Measurements from ENCODE around the gene SERTAD3.

Gene SERTAD3

GRCh38 chr19:40393894-40394815 is 50.0 kb downstream of the SERTAD3 start:
- no peak overlapping the region for H3K4me3 ChIP-seq (ENCODE audit: low read depth, low read length)
- DNase-seq (ENCODE audit: low read depth): no peak
- no peak for TF ChIP-seq CTCF (IDR thresholded peaks at IDR 0.05; ENCODE audit: control insufficient read depth, extremely low read depth, insufficient read depth)

- peak; percentile 59 for TF ChIP-seq CTCF (IDR thresholded peaks at IDR 0.05; ENCODE audit: control insufficient read depth, extremely low read depth, insufficient read depth)
- peak; percentile 36 for DNase-seq (ENCODE audit: low read depth)
These were observed 51.1 kb downstream of the SERTAD3 start for GRCh38 chr19:40392894-40393517.

GRCh38 chr19:40392123-40392522 is 52.0 kb downstream of the SERTAD3 start:
- no peak for DNase-seq (ENCODE audit: low read depth)
- no peak for TF ChIP-seq CTCF (IDR thresholded peaks at IDR 0.05; ENCODE audit: control insufficient read depth, extremely low read depth, insufficient read depth)
- H3K4me3 ChIP-seq (ENCODE audit: low read depth, low read length): no peak overlapping the region

More at GRCh38 chr19:40392894-40393517, 51.1 kb downstream of the SERTAD3 start:
- no peak overlapping the region for H3K4me3 ChIP-seq (ENCODE audit: low read depth, low read length)
